ENCODE data around the gene ERRFI1.
"Not testable (repeated sequence)": the region's sequence is repeated elsewhere in the genome, so short reads cannot be mapped to it uniquely, and the experiment has no call there.

Gene ERRFI1

GRCh38 chr1:7963841-7964240 lies 62.3 kb downstream of the ERRFI1 start:
- not testable (repeated sequence) for DNase-seq

GRCh38 chr1:7963378-7963730 lies 62.8 kb downstream of the ERRFI1 start:
- DNase-seq = not testable (repeated sequence)

GRCh38 chr1:7962636-7963377 lies 63.3 kb downstream of the ERRFI1 start:
- DNase-seq = no peak

GRCh38 chr1:7962014-7962335 lies 64.1 kb downstream of the ERRFI1 start:
- DNase-seq = peak; percentile 61

All from CD4-positive, alpha-beta T cell treated with Interleukin-4 for 4 hours (primary cell).